ENCODE measurements around the gene RUFY4.
"Not testable (repeated sequence)": the region's sequence is repeated elsewhere in the genome, so short reads cannot be mapped to it uniquely, and the experiment has no call there.

Gene RUFY4

GRCh38 chr2:218068721-218069334 lies at the start of gene RUFY4:
Gene RUFY4, plus strand, starts transcription at chr2:218069253. Its CDS starts 1,353 bp downstream, at chr2:218070606.
- DNase-seq: peak; percentile 69
- TF ChIP-seq CTCF (IDR thresholded peaks at IDR 0.05): peak; percentile 74
- Mint-ChIP-seq H3K4me3 (peak within 1 kb of the TSS; percentile 47), H3K27me3 (ENCODE audit: low read depth, poor library complexity) (peaks cover 55% of the 10 kb centered on the region), H3K4me1 (peaks cover 17% of the 10 kb centered on the region)
- H3K36me3 Mint-ChIP-seq (ENCODE audit: low read depth); H3K27ac Mint-ChIP-seq; H3K9me3 Mint-ChIP-seq: not testable (repeated sequence)

GRCh38 chr2:218019411-218020060 lies 49.5 kb upstream of the RUFY4 start:
- Mint-ChIP-seq H3K27ac (peak overlapping the region; percentile 70), H3K27me3 (ENCODE audit: low read depth, poor library complexity) (peaks cover 16% of the 10 kb centered on the region), H3K4me1 (peaks cover 92% of the 10 kb centered on the region), H3K36me3 (ENCODE audit: low read depth) (no peaks in the 10 kb centered on the region), H3K9me3 (no peaks in the 10 kb centered on the region), H3K4me3 (no peak overlapping the region)
- DNase-seq: no peak
- no peak for TF ChIP-seq CTCF (IDR thresholded peaks at IDR 0.05)

GRCh38 chr2:218020281-218020680 lies 48.8 kb upstream of the RUFY4 start:
- peaks cover 14% of the 10 kb centered on the region for H3K27me3 Mint-ChIP-seq (ENCODE audit: low read depth, poor library complexity)
- H3K4me3 Mint-ChIP-seq: no peak overlapping the region
- H3K27ac Mint-ChIP-seq: no peak overlapping the region
- peaks cover 89% of the 10 kb centered on the region for H3K4me1 Mint-ChIP-seq
- no peaks in the 10 kb centered on the region for H3K9me3 Mint-ChIP-seq
- no peaks in the 10 kb centered on the region for H3K36me3 Mint-ChIP-seq (ENCODE audit: low read depth)
- TF ChIP-seq CTCF (IDR thresholded peaks at IDR 0.05): no peak
- no peak for DNase-seq

- peaks cover 14% of the 10 kb centered on the region for H3K27me3 Mint-ChIP-seq (ENCODE audit: low read depth, poor library complexity)
- TF ChIP-seq CTCF (IDR thresholded peaks at IDR 0.05): no peak
- no peaks in the 10 kb centered on the region for H3K9me3 Mint-ChIP-seq
- H3K27ac Mint-ChIP-seq: no peak overlapping the region
- peaks cover 89% of the 10 kb centered on the region for H3K4me1 Mint-ChIP-seq
- H3K36me3 Mint-ChIP-seq (ENCODE audit: low read depth): no peaks in the 10 kb centered on the region
- no peak overlapping the region for H3K4me3 Mint-ChIP-seq
- DNase-seq: no peak
Observed at GRCh38 chr2:218020966-218021535, 48.0 kb upstream of the RUFY4 start.

- TF ChIP-seq CTCF (IDR thresholded peaks at IDR 0.05): no peak
- no peak for DNase-seq
- peaks cover 87% of the 10 kb centered on the region for H3K4me1 Mint-ChIP-seq
- no peaks in the 10 kb centered on the region for H3K36me3 Mint-ChIP-seq (ENCODE audit: low read depth)
- H3K4me3 Mint-ChIP-seq: no peak overlapping the region
- peaks cover 13% of the 10 kb centered on the region for H3K27me3 Mint-ChIP-seq (ENCODE audit: low read depth, poor library complexity)
- H3K9me3 Mint-ChIP-seq: no peaks in the 10 kb centered on the region
- H3K27ac Mint-ChIP-seq: peak overlapping the region; percentile 90
Observed at GRCh38 chr2:218021536-218022071, 47.4 kb upstream of the RUFY4 start.

Measured in nephron progenitor cell (in vitro differentiated cells).